ENCODE measurements around the gene LRAT. TPM values are rescaled to one million over a fixed set of nuclear protein-coding genes. Genes with fewer than 3 reads are reported as not detected.

The LRAT gene
- polyA plus RNA-seq, 3 donors: not detected

DNA sequence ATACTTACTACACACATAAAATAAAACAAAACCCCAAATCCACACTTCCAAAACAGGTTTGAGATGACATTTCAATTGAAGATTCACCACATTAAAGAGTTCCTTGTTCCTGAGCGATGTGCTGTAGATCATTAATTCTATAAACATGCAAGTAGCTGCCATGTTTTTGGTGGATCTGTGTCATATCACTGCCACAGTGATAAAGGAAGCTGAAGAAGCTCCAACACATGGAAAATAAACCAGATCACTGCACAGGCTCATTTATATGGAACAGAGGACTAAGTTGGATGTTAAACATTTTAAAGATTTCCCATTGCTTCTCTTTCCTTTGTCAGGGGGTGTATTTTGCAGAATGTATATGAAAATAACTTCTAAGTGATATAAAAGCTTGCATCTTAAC is 34.5 kb downstream of the LRAT start:
- no peaks in the 10 kb centered on the region for H4K20me1 ChIP-seq (ENCODE audit: insufficient read depth, low read length)
- Mint-ChIP-seq H3K4me3 (no peak overlapping the region), H3K9me3 (peaks cover 2 to 8% (median 4%) of the 10 kb centered on the region in 7 donors), H3K27ac (no peak overlapping the region), H3K36me3 (no peaks in the 10 kb centered on the region), H3K27me3 (ENCODE audit: low read depth in 3 of 3) (peaks cover 7 to 21% (median 12%) of the 10 kb centered on the region in 3 donors), H3K4me1 (no peaks in the 10 kb centered on the region)
- no CpG with 5 or more reads among the region's 1 CpG for WGBS (ENCODE audit: insufficient coverage)
- H3K36me3 ChIP-seq (replicated peaks in 1 of 2; ENCODE audit: control insufficient read depth in 1 of 2, insufficient read depth in 2 of 2, low read length in 2 of 2): no peaks in the 10 kb centered on the region
- H2AFZ ChIP-seq (ENCODE audit: insufficient read depth, low read depth, low read length, poor library complexity, severe bottlenecking): no peak overlapping the region
- no peak for DNase-seq
- no peak overlapping the region for H3K4me2 ChIP-seq (replicated peaks; ENCODE audit: extremely low read depth, low read length, poor library complexity, severe bottlenecking)
- intact Hi-C loops (cut with micrococcal nuclease): no loop called here
- no peaks in the 10 kb centered on the region for H3K4me1 ChIP-seq (ENCODE audit: control insufficient read depth in 1 of 2, insufficient read depth in 2 of 2, low read length in 2 of 2)
- H3K27ac ChIP-seq (ENCODE audit: low read depth in 1 of 2, low read length in 2 of 2): no peak overlapping the region
- H3K9ac ChIP-seq (ENCODE audit: insufficient read depth, low read length, poor library complexity, severe bottlenecking): no peak overlapping the region
- TF ChIP-seq, protein P1, sequence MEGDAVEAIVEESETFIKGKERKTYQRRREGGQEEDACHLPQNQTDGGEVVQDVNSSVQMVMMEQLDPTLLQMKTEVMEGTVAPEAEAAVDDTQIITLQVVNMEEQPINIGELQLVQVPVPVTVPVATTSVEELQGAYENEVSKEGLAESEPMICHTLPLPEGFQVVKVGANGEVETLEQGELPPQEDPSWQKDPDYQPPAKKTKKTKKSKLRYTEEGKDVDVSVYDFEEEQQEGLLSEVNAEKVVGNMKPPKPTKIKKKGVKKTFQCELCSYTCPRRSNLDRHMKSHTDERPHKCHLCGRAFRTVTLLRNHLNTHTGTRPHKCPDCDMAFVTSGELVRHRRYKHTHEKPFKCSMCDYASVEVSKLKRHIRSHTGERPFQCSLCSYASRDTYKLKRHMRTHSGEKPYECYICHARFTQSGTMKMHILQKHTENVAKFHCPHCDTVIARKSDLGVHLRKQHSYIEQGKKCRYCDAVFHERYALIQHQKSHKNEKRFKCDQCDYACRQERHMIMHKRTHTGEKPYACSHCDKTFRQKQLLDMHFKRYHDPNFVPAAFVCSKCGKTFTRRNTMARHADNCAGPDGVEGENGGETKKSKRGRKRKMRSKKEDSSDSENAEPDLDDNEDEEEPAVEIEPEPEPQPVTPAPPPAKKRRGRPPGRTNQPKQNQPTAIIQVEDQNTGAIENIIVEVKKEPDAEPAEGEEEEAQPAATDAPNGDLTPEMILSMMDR (IDR thresholded peaks at IDR 0.05): no peak
- H3K4me3 ChIP-seq (replicated peaks in 1 of 3; ENCODE audit: low read depth in 2 of 3, low read length in 3 of 3): no peak overlapping the region
- no peaks in the 10 kb centered on the region for H3K79me2 ChIP-seq (ENCODE audit: insufficient read depth, low read length)
- H3K9me3 ChIP-seq (replicated peaks in 1 of 2; ENCODE audit: control insufficient read depth in 1 of 2, insufficient read depth in 1 of 2, low read length in 2 of 2): peaks cover 0 to 6% of the 10 kb centered on the region in 2 donors
- no peaks in the 10 kb centered on the region for H3K27me3 ChIP-seq (ENCODE audit: control insufficient read depth in 2 of 2, insufficient read depth in 2 of 2, low read length in 2 of 2)

- Histone ChIP-seq H3K9me3 (replicated peaks in 1 of 2; ENCODE audit: control insufficient read depth in 1 of 2, insufficient read depth in 1 of 2, low read length in 2 of 2) (peaks cover 0 to 6% of the 10 kb centered on the region in 2 donors), H3K27me3 (ENCODE audit: control insufficient read depth in 2 of 2, insufficient read depth in 2 of 2, low read length in 2 of 2) (no peaks in the 10 kb centered on the region), H4K20me1 (ENCODE audit: insufficient read depth, low read length) (no peaks in the 10 kb centered on the region), H3K4me3 (replicated peaks in 1 of 3; ENCODE audit: low read depth in 2 of 3, low read length in 3 of 3) (no peak overlapping the region), H3K4me2 (replicated peaks; ENCODE audit: extremely low read depth, low read length, poor library complexity, severe bottlenecking) (no peak overlapping the region), H3K79me2 (ENCODE audit: insufficient read depth, low read length) (no peaks in the 10 kb centered on the region), H3K9ac (ENCODE audit: insufficient read depth, low read length, poor library complexity, severe bottlenecking) (no peak overlapping the region), H2AFZ (ENCODE audit: insufficient read depth, low read depth, low read length, poor library complexity, severe bottlenecking) (no peak overlapping the region), H3K4me1 (ENCODE audit: control insufficient read depth in 1 of 2, insufficient read depth in 2 of 2, low read length in 2 of 2) (no peaks in the 10 kb centered on the region), H3K27ac (ENCODE audit: low read depth in 1 of 2, low read length in 2 of 2) (no peak overlapping the region), H3K36me3 (replicated peaks in 1 of 2; ENCODE audit: control insufficient read depth in 1 of 2, insufficient read depth in 2 of 2, low read length in 2 of 2) (no peaks in the 10 kb centered on the region)
- intact Hi-C loops (cut with micrococcal nuclease): no loop called here
- Mint-ChIP-seq H3K36me3 (no peaks in the 10 kb centered on the region), H3K27me3 (ENCODE audit: low read depth in 3 of 3) (peaks cover 7 to 21% (median 13%) of the 10 kb centered on the region in 3 donors), H3K4me3 (no peak overlapping the region), H3K27ac (no peak overlapping the region), H3K4me1 (no peaks in the 10 kb centered on the region), H3K9me3 (peaks cover 0 to 8% (median 4%) of the 10 kb centered on the region in 7 donors)
- TF ChIP-seq, protein P1 (IDR thresholded peaks at IDR 0.05): no peak
- no CpG with 5 or more reads among the region's 3 CpGs for whole genome bisulfite sequencing (ENCODE audit: insufficient coverage)
- DNase-seq: no peak
These were observed 35.7 kb downstream of the LRAT start for GRCh38 chr4:154779362-154779947.

All from CD14-positive monocyte (primary cell).